Measurements from ENCODE around the gene HTATIP2. TPM values are rescaled to one million over a fixed set of nuclear protein-coding genes. Genes with fewer than 3 reads are reported as not detected.
"Not testable (repeated sequence)": the region's sequence is repeated elsewhere in the genome, so short reads cannot be mapped to it uniquely, and the experiment has no call there.

Gene HTATIP2
- total RNA-seq, 6 experiments from 2014 or later: 15.0 to 36.0 (median 31.3) TPM

GRCh38 chr11:20373147-20373546 is 9.6 kb downstream of the HTATIP2 start:
- peaks cover 5% of the 10 kb centered on the region; the same call in 1 of the 2 replicates for H3K36me3 Mint-ChIP-seq (ENCODE audit: low read depth)
- DNase-seq: no peak
- H3K9me3 Mint-ChIP-seq: no peaks in the 10 kb centered on the region
- TF ChIP-seq, protein P1, sequence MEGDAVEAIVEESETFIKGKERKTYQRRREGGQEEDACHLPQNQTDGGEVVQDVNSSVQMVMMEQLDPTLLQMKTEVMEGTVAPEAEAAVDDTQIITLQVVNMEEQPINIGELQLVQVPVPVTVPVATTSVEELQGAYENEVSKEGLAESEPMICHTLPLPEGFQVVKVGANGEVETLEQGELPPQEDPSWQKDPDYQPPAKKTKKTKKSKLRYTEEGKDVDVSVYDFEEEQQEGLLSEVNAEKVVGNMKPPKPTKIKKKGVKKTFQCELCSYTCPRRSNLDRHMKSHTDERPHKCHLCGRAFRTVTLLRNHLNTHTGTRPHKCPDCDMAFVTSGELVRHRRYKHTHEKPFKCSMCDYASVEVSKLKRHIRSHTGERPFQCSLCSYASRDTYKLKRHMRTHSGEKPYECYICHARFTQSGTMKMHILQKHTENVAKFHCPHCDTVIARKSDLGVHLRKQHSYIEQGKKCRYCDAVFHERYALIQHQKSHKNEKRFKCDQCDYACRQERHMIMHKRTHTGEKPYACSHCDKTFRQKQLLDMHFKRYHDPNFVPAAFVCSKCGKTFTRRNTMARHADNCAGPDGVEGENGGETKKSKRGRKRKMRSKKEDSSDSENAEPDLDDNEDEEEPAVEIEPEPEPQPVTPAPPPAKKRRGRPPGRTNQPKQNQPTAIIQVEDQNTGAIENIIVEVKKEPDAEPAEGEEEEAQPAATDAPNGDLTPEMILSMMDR (IDR thresholded peaks at IDR 0.05): no peak
- H3K27ac Mint-ChIP-seq: no peak overlapping the region
- H3K4me1 Mint-ChIP-seq (ENCODE audit: low read depth): peaks cover 25% of the 10 kb centered on the region
- no peak overlapping the region for H3K4me3 Mint-ChIP-seq
- H3K27me3 Mint-ChIP-seq (ENCODE audit: insufficient read depth): no peaks in the 10 kb centered on the region

GRCh38 chr11:20373568-20374209 is 10.2 kb downstream of the HTATIP2 start:
- Mint-ChIP-seq H3K27ac (no peak overlapping the region), H3K4me1 (ENCODE audit: low read depth) (peaks cover 20% of the 10 kb centered on the region), H3K4me3 (no peak overlapping the region), H3K36me3 (ENCODE audit: low read depth) (peaks cover 2% of the 10 kb centered on the region; the same call in 1 of the 2 replicates), H3K27me3 (ENCODE audit: insufficient read depth) (no peaks in the 10 kb centered on the region), H3K9me3 (no peaks in the 10 kb centered on the region)
- no peak for DNase-seq
- TF ChIP-seq, protein P1 (IDR thresholded peaks at IDR 0.05): no peak

GRCh38 chr11:20374741-20375300 is 11.3 kb downstream of the HTATIP2 start:
- no peak overlapping the region for H3K27ac Mint-ChIP-seq

DNA sequence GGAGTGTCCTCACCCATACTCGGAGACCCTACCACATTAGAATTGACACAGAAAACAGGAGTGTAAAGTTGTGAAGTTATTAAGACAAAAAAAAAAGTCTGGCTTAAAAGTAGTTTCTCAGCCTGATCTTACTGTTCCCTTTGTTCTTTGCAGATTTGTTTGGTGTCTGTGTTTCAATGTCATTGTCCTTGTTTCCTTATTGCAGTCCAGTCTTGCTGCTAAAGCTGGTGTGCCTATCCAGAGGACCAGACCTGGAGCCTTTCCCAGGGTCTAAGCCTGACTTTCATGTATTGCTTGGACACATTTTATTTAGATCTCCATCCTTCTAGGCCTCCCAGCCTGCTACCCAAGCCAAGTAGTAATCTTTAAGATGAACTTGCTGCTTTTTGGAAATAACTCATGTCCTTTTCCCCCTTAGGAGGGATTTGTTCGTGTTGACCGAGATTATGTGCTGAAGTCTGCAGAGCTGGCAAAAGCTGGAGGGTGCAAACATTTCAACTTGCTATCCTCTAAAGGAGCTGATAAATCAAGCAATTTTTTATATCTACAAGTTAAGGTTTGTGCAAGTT is 12.7 kb downstream of the HTATIP2 start:
- no peak overlapping the region for H3K4me3 Mint-ChIP-seq
- no peak overlapping the region for H3K27ac Mint-ChIP-seq
- TF ChIP-seq, protein P1 (IDR thresholded peaks at IDR 0.05): no peak
- H3K4me1 Mint-ChIP-seq (ENCODE audit: low read depth): peaks cover 15% of the 10 kb centered on the region
- no peaks in the 10 kb centered on the region for H3K9me3 Mint-ChIP-seq
- DNase-seq: no peak
- no peaks in the 10 kb centered on the region; the same call in 1 of the 2 replicates for H3K36me3 Mint-ChIP-seq (ENCODE audit: low read depth)
- H3K27me3 Mint-ChIP-seq (ENCODE audit: insufficient read depth): no peaks in the 10 kb centered on the region

More at GRCh38 chr11:20374741-20375300, 11.3 kb downstream of the HTATIP2 start:
- H3K9me3 Mint-ChIP-seq: no peaks in the 10 kb centered on the region
- DNase-seq: no peak
- H3K27me3 Mint-ChIP-seq (ENCODE audit: insufficient read depth): no peaks in the 10 kb centered on the region
- TF ChIP-seq, protein P1 (IDR thresholded peaks at IDR 0.05): no peak
- no peaks in the 10 kb centered on the region; the same call in 1 of the 2 replicates for H3K36me3 Mint-ChIP-seq (ENCODE audit: low read depth)
- peaks cover 15% of the 10 kb centered on the region for H3K4me1 Mint-ChIP-seq (ENCODE audit: low read depth)
- no peak overlapping the region for H3K4me3 Mint-ChIP-seq

GRCh38 chr11:20385996-20386395 is 22.5 kb downstream of the HTATIP2 start:
- not testable (repeated sequence) for H3K27me3 Mint-ChIP-seq (ENCODE audit: insufficient read depth); H3K9me3 Mint-ChIP-seq; DNase-seq; H3K36me3 Mint-ChIP-seq (ENCODE audit: low read depth)
- Mint-ChIP-seq H3K4me3 (peak overlapping the region; percentile 34; the same call in 1 of the 2 replicates), H3K27ac (peak overlapping the region; percentile 46), H3K4me1 (ENCODE audit: low read depth) (peaks cover 12% of the 10 kb centered on the region)
